Measurements from ENCODE around the gene CPLANE2.
A peak's percentile ranks its signal among the peaks of the same experiment; 100 is the strongest.

CPLANE2 gene

GRCh38 chr1:16213013-16213412 lies 24.0 kb downstream of the CPLANE2 start:
- no peak overlapping the region for H3K4me3 ChIP-seq (ENCODE audit: low read depth, low read length)
- TF ChIP-seq CTCF (IDR thresholded peaks at IDR 0.05; ENCODE audit: low read depth, low read length, missing control alignments), result no peak
- in situ Hi-C loops (cut with HindIII; ENCODE audit: low sequenced_read_pairs), result no loop called here
- no peak for DNase-seq (ENCODE audit: low read depth)

- TF ChIP-seq CTCF (IDR thresholded peaks at IDR 0.05; ENCODE audit: low read depth, low read length, missing control alignments), result no peak
- no peak for DNase-seq (ENCODE audit: low read depth)
- in situ Hi-C loops (cut with HindIII; ENCODE audit: low sequenced_read_pairs), result no loop called here
- H3K4me3 ChIP-seq (ENCODE audit: low read depth, low read length), result no peak within 1 kb of the TSS
Observed at GRCh38 chr1:16212251-16212961, 24.6 kb downstream of the CPLANE2 start, which contains the start of gene ARHGEF19. Gene ARHGEF19 (minus strand): TSS chr1:16212652. CDS start chr1:16209054, 3,598 bp downstream.

- no peak for TF ChIP-seq CTCF (IDR thresholded peaks at IDR 0.05; ENCODE audit: low read depth, low read length, missing control alignments)
- no peak overlapping the region for H3K4me3 ChIP-seq (ENCODE audit: low read depth, low read length)
- DNase-seq (ENCODE audit: low read depth), result no peak
- in situ Hi-C loops (cut with HindIII; ENCODE audit: low sequenced_read_pairs), result no loop called here
Observed at GRCh38 chr1:16211824-16212223, 25.2 kb downstream of the CPLANE2 start.

- no peak for TF ChIP-seq CTCF (IDR thresholded peaks at IDR 0.05; ENCODE audit: low read depth, low read length, missing control alignments)
- in situ Hi-C loops (cut with HindIII; ENCODE audit: low sequenced_read_pairs), result no loop called here
- DNase-seq (ENCODE audit: low read depth), result no peak
- H3K4me3 ChIP-seq (ENCODE audit: low read depth, low read length), result no peak overlapping the region
Observed at GRCh38 chr1:16210581-16210980, 26.4 kb downstream of the CPLANE2 start.

GRCh38 chr1:16209847-16210407 lies 27.1 kb downstream of the CPLANE2 start:
- in situ Hi-C loops (cut with HindIII; ENCODE audit: low sequenced_read_pairs), result no loop called here
- peak overlapping the region; percentile 8 for H3K4me3 ChIP-seq (ENCODE audit: low read depth, low read length)
- no peak for DNase-seq (ENCODE audit: low read depth)
- no peak for TF ChIP-seq CTCF (IDR thresholded peaks at IDR 0.05; ENCODE audit: low read depth, low read length, missing control alignments)

- peak overlapping the region; percentile 8 for H3K4me3 ChIP-seq (ENCODE audit: low read depth, low read length)
- TF ChIP-seq CTCF (IDR thresholded peaks at IDR 0.05; ENCODE audit: low read depth, low read length, missing control alignments), result no peak
- in situ Hi-C loops (cut with HindIII; ENCODE audit: low sequenced_read_pairs), result no loop called here
- no peak for DNase-seq (ENCODE audit: low read depth)
Observed at GRCh38 chr1:16209132-16209846, 27.7 kb downstream of the CPLANE2 start.
